A549 treated with CpdA at 1 μM for 4 hours (cell line): Measurements from ENCODE around the gene HACD4. TPM values are rescaled to one million over a fixed set of nuclear protein-coding genes. Genes with fewer than 3 reads are reported as not detected.

ENCODE experiments used
- total RNA-seq: library from RNA; stranded (reverse); fragments of 200-300 nt; extraction: Qiagen RNA extraction; gene quantifications from 5 replicates; pipeline ENCODE4 v1.2.3, GENCODE V29; 2022; ENCODE audit warnings: low read depth

Gene HACD4
- total RNA-seq: 0.80 to 1.1 TPM (median 0.96 TPM) in 5 replicates

GRCh38 chr9:21031091-21031807, at the start of gene HACD4:
Gene HACD4 (minus strand): TSS chr9:21031640. CDS start chr9:21031590, 50 bp downstream.

GRCh38 chr9:21077781-21078180, 46.3 kb upstream of the HACD4 start, which contains the start of gene IFNB1:
Gene IFNB1 (minus strand): TSS chr9:21077942. CDS start chr9:21077869, 73 bp downstream.

Other genes starting within 250 kb of the HACD4 start
- gene IFNB1, start 46.3 kb upstream of the HACD4 start, total RNA-seq: not detected in 5 replicates
- gene IFNW1, start 110.2 kb upstream of the HACD4 start, total RNA-seq: not detected in 5 replicates
- gene IFNA21, start 135.0 kb upstream of the HACD4 start, total RNA-seq: not detected in 5 replicates
- gene IFNA4, start 155.9 kb upstream of the HACD4 start, total RNA-seq: not detected in 5 replicates
- not detected in 5 replicates for gene IFNA7, start 170.6 kb upstream of the HACD4 start, total RNA-seq
- gene IFNA10, start 175.5 kb upstream of the HACD4 start, total RNA-seq: not detected in 5 replicates
- not detected in 5 replicates for gene IFNA16, start 185.7 kb upstream of the HACD4 start, total RNA-seq
- not detected in 5 replicates for gene IFNA17, start 196.6 kb upstream of the HACD4 start, total RNA-seq
- not detected in 5 replicates for gene IFNA14, start 208.4 kb upstream of the HACD4 start, total RNA-seq